Neural progenitor cell (in vitro differentiated cells): ENCODE data around the gene HRC. TPM values are rescaled to one million over a fixed set of nuclear protein-coding genes. Genes with fewer than 3 reads are reported as not detected.

Experiments
- DNase-seq: peaks from one replicate; pipeline ENCODE4 v3.0.0-alpha.2; 2016; ENCODE audit warnings: low spot score
- H2AFZ ChIP-seq: fragments of 200-600 bp; sonication (generic); replicated peaks from 2 replicates; pipeline ENCODE4 v1.6.1; 2016; ENCODE audit warnings: antibody characterized with exemption
- H3F3A ChIP-seq: fragments of 200-600 bp; sonication (generic); 2 replicates; pipeline ENCODE4 v1.6.1; 2016; ENCODE audit warnings: antibody characterized with exemption, low read depth
- H3K27ac ChIP-seq: fragments of 200-600 bp; sonication (generic); 2 replicates; pipeline ENCODE4 v1.5.1; 2016; ENCODE audit warnings: mild to moderate bottlenecking
- H3K27me3 ChIP-seq: fragments of 200-600 bp; sonication (generic); 2 replicates; pipeline ENCODE4 v1.6.1; 2016; ENCODE audit warnings: mild to moderate bottlenecking, moderate library complexity
- H3K36me3 ChIP-seq: fragments of 200-600 bp; sonication (generic); 2 replicates; pipeline ENCODE4 v1.5.1; 2016
- H3K4me1 ChIP-seq: fragments of 200-600 bp; sonication (generic); 2 replicates; pipeline ENCODE4 v1.6.1; 2016; ENCODE audit warnings: mixed run types
- H3K4me2 ChIP-seq: fragments of 200-600 bp; sonication (generic); 2 replicates; pipeline ENCODE4 v1.6.1; 2016
- H3K4me3 ChIP-seq: fragments of 200-600 bp; sonication (generic); 2 replicates; pipeline ENCODE4 v1.5.1; 2016
- H3K79me2 ChIP-seq: fragments of 200-600 bp; sonication (generic); 2 replicates; pipeline ENCODE4 v1.6.1; 2016; ENCODE audit warnings: low read depth
- H3K9ac ChIP-seq: fragments of 200-600 bp; sonication (generic); 2 replicates; pipeline ENCODE4 v1.6.1; 2016
- H3K9me3 ChIP-seq: fragments of 200-600 bp; sonication (generic); 2 replicates; pipeline ENCODE4 v1.5.1; 2016; ENCODE audit warnings: low read depth
- H4K20me1 ChIP-seq: fragments of 200-600 bp; sonication (generic); 2 replicates; pipeline ENCODE4 v1.6.1; 2016; ENCODE audit warnings: low read depth
- H3K27ac Mint-ChIP-seq: 3 replicates; pipeline ENCODE4 v1.8.0; 2021; ENCODE audit warnings: mixed read lengths
- H3K27me3 Mint-ChIP-seq: 2 replicates; pipeline ENCODE4 v1.8.0; 2022; ENCODE audit warnings: low read depth, mild to moderate bottlenecking, inconsistent platforms, moderate library complexity, mixed read lengths; ENCODE audit not compliant: insufficient read depth
- H3K36me3 Mint-ChIP-seq: 3 replicates; pipeline ENCODE4 v1.8.0; 2021; ENCODE audit warnings: mixed read lengths
- H3K4me1 Mint-ChIP-seq: 3 replicates; pipeline ENCODE4 v1.8.0; 2021; ENCODE audit warnings: mixed read lengths
- H3K4me3 Mint-ChIP-seq: 3 replicates; pipeline ENCODE4 v1.8.0; 2021; ENCODE audit warnings: mild to moderate bottlenecking, moderate library complexity, mixed read lengths
- H3K9me3 Mint-ChIP-seq: 3 replicates; pipeline ENCODE4 v1.8.0; 2020; ENCODE audit warnings: mixed read lengths
- EZH2 ChIP-seq: fragments of 200-600 bp; sonication (generic); IDR thresholded peaks from 2 replicates; pipeline ENCODE4 v1.6.1; 2017; ENCODE audit warnings: antibody characterized with exemption, mild to moderate bottlenecking, moderate library complexity
- EZH2phosphoT487 ChIP-seq: fragments of 200-600 bp; sonication (generic); IDR thresholded peaks from 2 replicates; pipeline ENCODE4 v1.6.1; 2017; ENCODE audit warnings: antibody characterized with exemption
- total RNA-seq: library from RNA; depleted of rRNA; stranded (reverse); fragments of >200 nt; gene quantifications from 2 replicates; pipeline ENCODE4 v1.2.3, GENCODE V29; 2015; ENCODE audit warnings: low replicate concordance
- TF ChIP-seq, protein P1 (sequence below): fragments of 200-600 bp; sonication (generic); IDR thresholded peaks from 2 replicates; pipeline ENCODE4 v1.5.1; 2017; ENCODE audit warnings: antibody characterized with exemption, mild to moderate bottlenecking

Gene HRC
- total RNA-seq, 1 donor from 2014 or later = not detected

GRCh38 chr19:49103331-49104085, 51.7 kb downstream of the HRC start:
- TF ChIP-seq, protein P1, sequence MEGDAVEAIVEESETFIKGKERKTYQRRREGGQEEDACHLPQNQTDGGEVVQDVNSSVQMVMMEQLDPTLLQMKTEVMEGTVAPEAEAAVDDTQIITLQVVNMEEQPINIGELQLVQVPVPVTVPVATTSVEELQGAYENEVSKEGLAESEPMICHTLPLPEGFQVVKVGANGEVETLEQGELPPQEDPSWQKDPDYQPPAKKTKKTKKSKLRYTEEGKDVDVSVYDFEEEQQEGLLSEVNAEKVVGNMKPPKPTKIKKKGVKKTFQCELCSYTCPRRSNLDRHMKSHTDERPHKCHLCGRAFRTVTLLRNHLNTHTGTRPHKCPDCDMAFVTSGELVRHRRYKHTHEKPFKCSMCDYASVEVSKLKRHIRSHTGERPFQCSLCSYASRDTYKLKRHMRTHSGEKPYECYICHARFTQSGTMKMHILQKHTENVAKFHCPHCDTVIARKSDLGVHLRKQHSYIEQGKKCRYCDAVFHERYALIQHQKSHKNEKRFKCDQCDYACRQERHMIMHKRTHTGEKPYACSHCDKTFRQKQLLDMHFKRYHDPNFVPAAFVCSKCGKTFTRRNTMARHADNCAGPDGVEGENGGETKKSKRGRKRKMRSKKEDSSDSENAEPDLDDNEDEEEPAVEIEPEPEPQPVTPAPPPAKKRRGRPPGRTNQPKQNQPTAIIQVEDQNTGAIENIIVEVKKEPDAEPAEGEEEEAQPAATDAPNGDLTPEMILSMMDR = no peak
- TF ChIP-seq EZH2 (no peak), EZH2phosphoT487 (no peak)
- Histone ChIP-seq H3K27me3 (no peaks in the 10 kb centered on the region), H3K9me3 (no peaks in the 10 kb centered on the region), H3K4me1 (no peaks in the 10 kb centered on the region), H3K27ac (no peak overlapping the region), H3F3A (peaks cover 60% of the 10 kb centered on the region), H3K9ac (no peak overlapping the region), H3K4me3 (no peak overlapping the region), H2AFZ (no peak overlapping the region), H4K20me1 (peaks cover 86% of the 10 kb centered on the region), H3K79me2 (peaks cover 37% of the 10 kb centered on the region), H3K4me2 (no peak overlapping the region), H3K36me3 (peaks cover 10% of the 10 kb centered on the region)
- H3K9me3 Mint-ChIP-seq = no peaks in the 10 kb centered on the region
- H3K4me3 Mint-ChIP-seq = no peak overlapping the region
- peaks cover 6% of the 10 kb centered on the region for H3K4me1 Mint-ChIP-seq
- DNase-seq = no peak
- peaks cover 44% of the 10 kb centered on the region for H3K36me3 Mint-ChIP-seq
- H3K27ac Mint-ChIP-seq = no peak overlapping the region
- H3K27me3 Mint-ChIP-seq = peaks cover 3% of the 10 kb centered on the region

GRCh38 chr19:49102303-49102702, 52.9 kb downstream of the HRC start:
- TF ChIP-seq, protein P1 = no peak
- TF ChIP-seq EZH2phosphoT487 (no peak), EZH2 (no peak)
- no peak for DNase-seq
- peaks cover 42% of the 10 kb centered on the region for H3K36me3 Mint-ChIP-seq
- H3K27ac ChIP-seq = no peak overlapping the region
- H3K36me3 ChIP-seq = peaks cover 18% of the 10 kb centered on the region
- H3K9me3 ChIP-seq = no peaks in the 10 kb centered on the region
- H3K4me3 Mint-ChIP-seq = no peak overlapping the region
- peaks cover 89% of the 10 kb centered on the region for H4K20me1 ChIP-seq
- peaks cover 57% of the 10 kb centered on the region for H3F3A ChIP-seq
- no peaks in the 10 kb centered on the region for H3K27me3 ChIP-seq
- H3K27ac Mint-ChIP-seq = no peak overlapping the region
- no peak overlapping the region for H2AFZ ChIP-seq
- no peaks in the 10 kb centered on the region for H3K4me1 ChIP-seq
- H3K4me1 Mint-ChIP-seq = peaks cover 6% of the 10 kb centered on the region
- no peaks in the 10 kb centered on the region for H3K27me3 Mint-ChIP-seq
- no peak overlapping the region for H3K4me2 ChIP-seq
- H3K79me2 ChIP-seq = peaks cover 44% of the 10 kb centered on the region
- H3K9ac ChIP-seq = no peak overlapping the region
- no peaks in the 10 kb centered on the region for H3K9me3 Mint-ChIP-seq
- no peak overlapping the region for H3K4me3 ChIP-seq

Other genes starting within 250 kb of the HRC start
- 1.6 TPM in 1 of 2 replicates, not detected in the other for gene DHDH, start 221.7 kb downstream of the HRC start, total RNA-seq
- 35.8 and 79.2 TPM in 2 replicates for gene BAX, start 200.5 kb downstream of the HRC start, total RNA-seq
- gene FTL, start 190.1 kb downstream of the HRC start, total RNA-seq = 989 and 1,798 TPM in 2 replicates
- 17.7 and 38.7 TPM in 2 replicates for gene GYS1, start 162.1 kb downstream of the HRC start, total RNA-seq
- 67.0 and 157 TPM in 2 replicates for gene RUVBL2, start 161.5 kb downstream of the HRC start, total RNA-seq
- not detected in 2 replicates for gene LHB, start 138.3 kb downstream of the HRC start, total RNA-seq
- not detected in 2 replicates for gene CGB3, start 131.1 kb downstream of the HRC start, total RNA-seq
- gene CGB2, start 123.5 kb downstream of the HRC start, total RNA-seq = 1.0 TPM in 1 of 2 replicates, not detected in the other
- gene CGB1, start 118.5 kb downstream of the HRC start, total RNA-seq = not detected in 2 replicates
- gene CGB5, start 111.5 kb downstream of the HRC start, total RNA-seq = not detected in 2 replicates
- gene CGB8, start 106.3 kb downstream of the HRC start, total RNA-seq = not detected in 2 replicates
- gene CGB7, start 97.6 kb downstream of the HRC start, total RNA-seq = 0.31 TPM in 1 of 2 replicates, not detected in the other
- 0.46 and 3.8 TPM in 2 replicates for gene NTF4, start 90.6 kb downstream of the HRC start, total RNA-seq
- 0.11 TPM in 1 of 2 replicates, not detected in the other for gene KCNA7, start 82.7 kb downstream of the HRC start, total RNA-seq
- gene SNRNP70, start 69.9 kb downstream of the HRC start, total RNA-seq = 162 and 365 TPM in 2 replicates
- 9.2 and 9.7 TPM in 2 replicates for gene LIN7B, start 41.0 kb downstream of the HRC start, total RNA-seq
- 1.7 TPM in 1 of 2 replicates, not detected in the other for gene C19orf73, start 36.3 kb downstream of the HRC start, total RNA-seq
- gene PPFIA3, start 35.9 kb downstream of the HRC start, total RNA-seq = 1.8 and 12.0 TPM in 2 replicates
- gene TRPM4, start 2.4 kb upstream of the HRC start, total RNA-seq = 3.1 and 11.2 TPM in 2 replicates
- 2.9 and 5.0 TPM in 2 replicates for gene SLC6A16, start 169.8 kb upstream of the HRC start, total RNA-seq
- not detected in 2 replicates for gene CD37, start 180.0 kb upstream of the HRC start, total RNA-seq
- gene TEAD2, start 207.0 kb upstream of the HRC start, total RNA-seq = 125 and 193 TPM in 2 replicates
- gene DKKL1, start 208.5 kb upstream of the HRC start, total RNA-seq = 3.0 and 5.6 TPM in 2 replicates
- 0.59 TPM in 1 of 2 replicates, not detected in the other for gene KASH5, start 232.9 kb upstream of the HRC start, total RNA-seq